CD14-positive monocyte (primary cell): ENCODE results near the gene TMEM44. TPM values are rescaled to one million over a fixed set of nuclear protein-coding genes. Genes with fewer than 3 reads are reported as not detected.

Experiments
- DNase-seq, 3 donors: peaks; one replicate each; pipeline ENCODE4 v3.0.0-alpha.2; 2011 to 2022
- H2AFZ ChIP-seq: 2 replicates; pipeline ENCODE4 v1.6.0; 2012; ENCODE audit warnings: mild to moderate bottlenecking, low read depth, low read length, inconsistent platforms; ENCODE audit not compliant: insufficient read depth, poor library complexity, severe bottlenecking
- H3K27ac ChIP-seq, 2 donors: 1 replicate in 1 of 2; 2 replicates in 1 of 2; pipeline ENCODE4 v1.5.1; 2012 to 2013; ENCODE audit warnings: low read length in 2 of 2, control low read depth in 1 of 2, inconsistent platforms in 1 of 2, low read depth in 1 of 2, mild to moderate bottlenecking in 1 of 2
- H3K27me3 ChIP-seq, 2 donors: one replicate each; pipeline versions ENCODE4 v1.6.0 to v1.6.1; 2011 to 2013; ENCODE audit warnings: low read length in 2 of 2; ENCODE audit not compliant: control insufficient read depth in 2 of 2, insufficient read depth in 2 of 2
- H3K36me3 ChIP-seq, 2 donors: replicated peaks in 1 of 2; 1 replicate in 1 of 2; 2 replicates in 1 of 2; pipeline versions ENCODE4 v1.5.1 to v1.6.1; 2012 to 2013; ENCODE audit warnings: low read length in 2 of 2, control low read depth in 1 of 2, inconsistent platforms in 1 of 2, mild to moderate bottlenecking in 1 of 2; ENCODE audit not compliant: insufficient read depth in 2 of 2, control insufficient read depth in 1 of 2
- H3K4me1 ChIP-seq, 2 donors: 1 replicate in 1 of 2; 2 replicates in 1 of 2; pipeline versions ENCODE4 v1.5.1 to v1.6.1; 2012 to 2013; ENCODE audit warnings: low read length in 2 of 2, control low read depth in 1 of 2, inconsistent platforms in 1 of 2, mild to moderate bottlenecking in 1 of 2, moderate library complexity in 1 of 2; ENCODE audit not compliant: insufficient read depth in 2 of 2, control insufficient read depth in 1 of 2
- H3K4me2 ChIP-seq: replicated peaks from 2 replicates; pipeline ENCODE3; 2012; ENCODE audit warnings: low read length, moderate library complexity, mild to moderate bottlenecking; ENCODE audit not compliant: poor library complexity, severe bottlenecking; ENCODE audit errors: extremely low read depth
- H3K4me3 ChIP-seq, 3 experiments: fragments of 200-600 bp in 1 of 3; sonication (generic) in 1 of 3; replicated peaks in 1 of 3; 1 replicate in 2 of 3; 2 replicates in 1 of 3; pipeline ENCODE4 v1.5.1; 2011 to 2013; ENCODE audit warnings: low read length in 3 of 3, mild to moderate bottlenecking in 3 of 3, control low read depth in 2 of 3, low read depth in 2 of 3, inconsistent platforms in 1 of 3, moderate library complexity in 1 of 3
- H3K79me2 ChIP-seq: 2 replicates; pipeline ENCODE4 v1.6.0; 2012; ENCODE audit warnings: mild to moderate bottlenecking, control low read depth, inconsistent platforms, low read length, moderate library complexity; ENCODE audit not compliant: insufficient read depth
- H3K9ac ChIP-seq: 2 replicates; pipeline ENCODE4 v1.6.0; 2017; ENCODE audit warnings: low read length, mild to moderate bottlenecking; ENCODE audit not compliant: insufficient read depth, poor library complexity, severe bottlenecking
- H3K9me3 ChIP-seq, 2 donors: replicated peaks in 1 of 2; 1 replicate in 1 of 2; 2 replicates in 1 of 2; pipeline versions ENCODE4 v1.5.1 to v1.6.1; 2012 to 2013; ENCODE audit warnings: low read length in 2 of 2, control low read depth in 1 of 2; ENCODE audit not compliant: control insufficient read depth in 1 of 2, insufficient read depth in 1 of 2
- H4K20me1 ChIP-seq: 2 replicates; pipeline ENCODE4 v1.6.0; 2012; ENCODE audit warnings: mild to moderate bottlenecking, low read length, control low read depth, moderate library complexity; ENCODE audit not compliant: insufficient read depth
- H3K27ac Mint-ChIP-seq, 7 donors: one replicate each; pipeline ENCODE4 v1.8.0; 2020; ENCODE audit warnings: mild to moderate bottlenecking in 7 of 7, mixed read lengths in 7 of 7, moderate library complexity in 6 of 7, inconsistent platforms in 2 of 7
- H3K27me3 Mint-ChIP-seq, 3 donors: one replicate each; pipeline ENCODE4 v1.8.0; 2021 to 2022; ENCODE audit warnings: low read depth in 3 of 3, mild to moderate bottlenecking in 3 of 3, mixed read lengths in 3 of 3, moderate library complexity in 3 of 3, inconsistent platforms in 1 of 3
- H3K36me3 Mint-ChIP-seq, 2 donors: one replicate each; pipeline ENCODE4 v1.8.0; 2020; ENCODE audit warnings: mixed read lengths in 2 of 2, inconsistent platforms in 1 of 2, mild to moderate bottlenecking in 1 of 2
- H3K4me1 Mint-ChIP-seq: one replicate; pipeline ENCODE4 v1.8.0; 2020; ENCODE audit warnings: mild to moderate bottlenecking, mixed read lengths
- H3K4me3 Mint-ChIP-seq, 2 donors: one replicate each; pipeline ENCODE4 v1.8.0; 2020; ENCODE audit warnings: mild to moderate bottlenecking in 2 of 2, mixed read lengths in 2 of 2, moderate library complexity in 1 of 2
- H3K9me3 Mint-ChIP-seq, 7 donors: one replicate each; pipeline ENCODE4 v1.8.0; 2020 to 2022; ENCODE audit warnings: mixed read lengths in 7 of 7, mild to moderate bottlenecking in 6 of 7, moderate library complexity in 6 of 7, inconsistent platforms in 2 of 7
- WGBS: methylation state at CpG from one replicate; pipeline ENCODE4 v1.1.5; 2013; ENCODE audit warnings: missing lambda C conversion rate; ENCODE audit not compliant: insufficient coverage; 5-methylcytosine and 5-hydroxymethylcytosine counted together
- intact Hi-C, 2 donors: fragments of 100-400 bp; cut with micrococcal nuclease; formaldehyde crosslinking; loops; one replicate each; pipeline versions ENCODE4 v1.15.0 to v1.15.1; 2023
- polyA plus RNA-seq, 3 donors: library from polyadenylated mRNA; depleted of rRNA in 1 of 3; unstranded in 2 of 3; stranded (reverse) in 1 of 3; fragments of 300-500 nt in 2 of 3; fragments of >200 nt in 1 of 3; fragmentation: Illumina TruSeq in 2 of 3; gene quantifications; 1 replicate in 2 of 3; 2 replicates in 1 of 3; pipeline ENCODE4 v1.2.3, GENCODE V29; 2012 to 2021
- TF ChIP-seq, protein P1 (sequence below): fragments of 200-600 bp; IDR thresholded peaks from one replicate; pipeline ENCODE4 v1.8.0; 2022; ENCODE audit warnings: antibody characterized with exemption, mild to moderate bottlenecking

The TMEM44 gene
- polyA plus RNA-seq, 3 donors = 0.68 TPM; not detected in 2

DNA sequence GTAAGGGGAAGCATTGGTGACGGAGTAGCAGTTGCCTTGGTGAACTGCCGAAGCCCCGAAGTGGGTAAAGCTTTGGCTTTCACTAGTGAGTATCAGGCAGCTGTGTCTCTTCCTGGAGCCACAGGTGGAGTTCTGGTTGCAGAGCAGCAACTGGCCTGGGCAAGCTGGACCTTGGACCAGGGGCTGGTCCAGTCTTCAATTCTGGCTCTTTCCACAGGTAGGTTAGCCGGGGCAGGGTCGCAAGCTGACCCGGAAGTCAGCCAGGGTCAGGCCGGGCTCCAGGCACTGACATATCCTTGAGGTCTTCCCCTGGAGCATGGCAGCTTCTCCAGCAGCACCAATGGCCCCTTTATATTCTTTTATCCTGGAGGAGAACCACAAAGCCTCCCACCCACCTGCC, 73.2 kb downstream of the TMEM44 start:
- no peaks in the 10 kb centered on the region for H3K27me3 ChIP-seq
- no peaks in the 10 kb centered on the region for H3K36me3 ChIP-seq
- DNase-seq = no peak
- no peaks in the 10 kb centered on the region for H4K20me1 ChIP-seq
- TF ChIP-seq, protein P1, sequence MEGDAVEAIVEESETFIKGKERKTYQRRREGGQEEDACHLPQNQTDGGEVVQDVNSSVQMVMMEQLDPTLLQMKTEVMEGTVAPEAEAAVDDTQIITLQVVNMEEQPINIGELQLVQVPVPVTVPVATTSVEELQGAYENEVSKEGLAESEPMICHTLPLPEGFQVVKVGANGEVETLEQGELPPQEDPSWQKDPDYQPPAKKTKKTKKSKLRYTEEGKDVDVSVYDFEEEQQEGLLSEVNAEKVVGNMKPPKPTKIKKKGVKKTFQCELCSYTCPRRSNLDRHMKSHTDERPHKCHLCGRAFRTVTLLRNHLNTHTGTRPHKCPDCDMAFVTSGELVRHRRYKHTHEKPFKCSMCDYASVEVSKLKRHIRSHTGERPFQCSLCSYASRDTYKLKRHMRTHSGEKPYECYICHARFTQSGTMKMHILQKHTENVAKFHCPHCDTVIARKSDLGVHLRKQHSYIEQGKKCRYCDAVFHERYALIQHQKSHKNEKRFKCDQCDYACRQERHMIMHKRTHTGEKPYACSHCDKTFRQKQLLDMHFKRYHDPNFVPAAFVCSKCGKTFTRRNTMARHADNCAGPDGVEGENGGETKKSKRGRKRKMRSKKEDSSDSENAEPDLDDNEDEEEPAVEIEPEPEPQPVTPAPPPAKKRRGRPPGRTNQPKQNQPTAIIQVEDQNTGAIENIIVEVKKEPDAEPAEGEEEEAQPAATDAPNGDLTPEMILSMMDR = no peak
- Mint-ChIP-seq H3K9me3 (peaks cover 0 to 6% (median 0%) of the 10 kb centered on the region in 7 donors), H3K27me3 (peaks cover 2 to 8% (median 4%) of the 10 kb centered on the region in 3 donors), H3K4me3 (peak overlapping the region in 1 of 2 donors; percentile 15), H3K4me1 (peaks cover 22% of the 10 kb centered on the region), H3K36me3 (no peaks in the 10 kb centered on the region), H3K27ac (peak overlapping the region in 1 of 7 donors; percentile 36)
- intact Hi-C loops = no loop called here
- H3K4me2 ChIP-seq = no peak overlapping the region
- WGBS = 100% methylated on average over 6 of the region's 7 CpGs
- no peaks in the 10 kb centered on the region for H3K79me2 ChIP-seq
- no peak overlapping the region for H3K4me3 ChIP-seq
- no peaks in the 10 kb centered on the region for H3K9me3 ChIP-seq
- no peak overlapping the region for H2AFZ ChIP-seq
- peaks cover 0 to 16% of the 10 kb centered on the region in 2 donors for H3K4me1 ChIP-seq
- H3K9ac ChIP-seq = no peak overlapping the region
- H3K27ac ChIP-seq = no peak overlapping the region

DNA sequence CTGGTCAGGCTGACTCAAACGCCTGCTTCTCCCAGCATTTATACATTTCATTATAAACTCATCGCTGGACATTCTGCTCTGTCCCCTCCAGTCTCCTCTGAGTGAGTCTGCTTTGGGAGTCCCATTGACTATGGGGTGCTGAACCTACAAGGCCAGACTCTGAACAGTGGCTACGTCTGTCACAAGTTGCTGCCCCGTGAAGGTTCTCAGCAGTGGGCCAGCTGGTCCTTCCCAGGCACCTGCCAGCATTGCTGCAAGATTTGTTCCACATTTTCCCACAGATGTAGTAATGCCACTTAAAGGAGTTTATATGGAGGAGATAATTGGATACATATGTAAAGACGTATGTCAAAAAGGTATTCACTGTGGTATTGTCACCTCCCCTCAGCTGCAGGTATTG, 73.7 kb downstream of the TMEM44 start:
- Mint-ChIP-seq H3K27ac (peak overlapping the region in 2 of 7 donors; percentile 9 to 78), H3K4me3 (no peak overlapping the region), H3K4me1 (peaks cover 22% of the 10 kb centered on the region), H3K9me3 (peaks cover 0 to 6% (median 0%) of the 10 kb centered on the region in 7 donors), H3K27me3 (peaks cover 2 to 6% (median 4%) of the 10 kb centered on the region in 3 donors), H3K36me3 (no peaks in the 10 kb centered on the region)
- H3K9ac ChIP-seq = no peak overlapping the region
- peaks cover 0 to 16% of the 10 kb centered on the region in 2 donors for H3K4me1 ChIP-seq
- H3K27ac ChIP-seq = no peak overlapping the region
- DNase-seq = no peak
- no peaks in the 10 kb centered on the region for H3K9me3 ChIP-seq
- no peak overlapping the region for H3K4me3 ChIP-seq
- no peaks in the 10 kb centered on the region for H3K79me2 ChIP-seq
- H4K20me1 ChIP-seq = no peaks in the 10 kb centered on the region
- TF ChIP-seq, protein P1 = no peak
- no peaks in the 10 kb centered on the region for H3K27me3 ChIP-seq
- intact Hi-C loops = no loop called here
- no peaks in the 10 kb centered on the region for H3K36me3 ChIP-seq
- WGBS = 95% methylated on average over 3 of the region's 5 CpGs
- H3K4me2 ChIP-seq = no peak overlapping the region
- no peak overlapping the region for H2AFZ ChIP-seq
